Osteoblast (primary cell): ENCODE results near the gene IL27RA. TPM values are rescaled to one million over a fixed set of nuclear protein-coding genes. Genes with fewer than 3 reads are reported as not detected.

Source experiments
- DNase-seq: peaks from one replicate; pipeline ENCODE4 v3.0.0; 2011; ENCODE audit warnings: low spot score, mixed read lengths; ENCODE audit not compliant: insufficient read length; ENCODE audit errors: missing footprints
- H2AFZ ChIP-seq: 2 replicates; pipeline ENCODE4 v1.6.0; 2011; ENCODE audit warnings: mild to moderate bottlenecking, low read length
- H3K27ac ChIP-seq: 2 replicates; pipeline ENCODE4 v1.5.1; 2011; ENCODE audit warnings: mild to moderate bottlenecking, low read depth, low read length, moderate library complexity
- H3K27me3 ChIP-seq: 2 replicates; pipeline ENCODE4 v1.6.0; 2012; ENCODE audit warnings: mild to moderate bottlenecking, control low read depth, inconsistent platforms, low read length, moderate library complexity; ENCODE audit not compliant: insufficient read depth
- H3K36me3 ChIP-seq: 2 replicates; pipeline ENCODE4 v1.5.1; 2011; ENCODE audit warnings: mild to moderate bottlenecking, low read length, control low read depth, moderate library complexity; ENCODE audit not compliant: insufficient read depth
- H3K4me1 ChIP-seq: 2 replicates; pipeline ENCODE4 v1.5.1; 2011; ENCODE audit warnings: mild to moderate bottlenecking, low read length, control low read depth, moderate library complexity; ENCODE audit not compliant: insufficient read depth
- H3K4me2 ChIP-seq: 2 replicates; pipeline ENCODE4 v1.6.0; 2011; ENCODE audit warnings: mild to moderate bottlenecking, low read length; ENCODE audit not compliant: insufficient read depth
- H3K4me3 ChIP-seq: fragments of 200-600 bp; sonication (generic); 3 replicates; pipeline ENCODE4 v1.5.1; 2012; ENCODE audit warnings: mild to moderate bottlenecking, low read length, inconsistent platforms; ENCODE audit not compliant: insufficient read depth
- H3K79me2 ChIP-seq: 2 replicates; pipeline ENCODE4 v1.6.0; 2012; ENCODE audit warnings: mild to moderate bottlenecking, low read length, control low read depth, inconsistent platforms; ENCODE audit not compliant: insufficient read depth
- H3K9me3 ChIP-seq: 2 replicates; pipeline ENCODE4 v1.5.1; 2011; ENCODE audit warnings: low read depth, low read length, control low read depth
- H4K20me1 ChIP-seq: 2 replicates; pipeline ENCODE4 v1.6.0; 2012; ENCODE audit warnings: mild to moderate bottlenecking, low read length, control low read depth; ENCODE audit not compliant: insufficient read depth
- CTCF ChIP-seq: IDR thresholded peaks from 2 replicates; pipeline ENCODE4 v1.5.1; 2011; ENCODE audit warnings: mild to moderate bottlenecking, low read depth, low read length, moderate library complexity; ENCODE audit errors: extremely low read depth
- total RNA-seq: library from RNA; depleted of rRNA; stranded (reverse); fragments of >200 nt; gene quantifications from 2 replicates; pipeline ENCODE4 v1.2.3, GENCODE V29; 2012

Gene IL27RA
- total RNA-seq, 1 donor: 1.1 TPM

- DNase-seq: peak; percentile 75
These were observed 59.7 kb downstream of the IL27RA start for GRCh38 chr19:14091081-14091812.

GRCh38 chr19:14091813-14092462, 60.4 kb downstream of the IL27RA start:
- H3K4me2 ChIP-seq: peak overlapping the region; percentile 95
- TF ChIP-seq CTCF: no peak
- H3K79me2 ChIP-seq: no peaks in the 10 kb centered on the region
- peak overlapping the region; percentile 79 for H3K4me3 ChIP-seq
- H2AFZ ChIP-seq: no peak overlapping the region
- H3K36me3 ChIP-seq: peaks cover 25% of the 10 kb centered on the region
- peaks cover 12% of the 10 kb centered on the region for H4K20me1 ChIP-seq
- H3K27me3 ChIP-seq: no peaks in the 10 kb centered on the region
- peaks cover 6% of the 10 kb centered on the region for H3K4me1 ChIP-seq
- peaks cover 6% of the 10 kb centered on the region for H3K9me3 ChIP-seq
- H3K27ac ChIP-seq: peak overlapping the region; percentile 56
- peak; percentile 94 for DNase-seq

More at GRCh38 chr19:14091081-14091812, 59.7 kb downstream of the IL27RA start:
- no peak for TF ChIP-seq CTCF
- H3K79me2 ChIP-seq: no peaks in the 10 kb centered on the region
- H3K4me3 ChIP-seq: peak overlapping the region; percentile 79
- H3K4me2 ChIP-seq: peak overlapping the region; percentile 95
- H3K27ac ChIP-seq: peak overlapping the region; percentile 56
- peaks cover 6% of the 10 kb centered on the region for H3K4me1 ChIP-seq
- H3K27me3 ChIP-seq: no peaks in the 10 kb centered on the region
- peaks cover 12% of the 10 kb centered on the region for H4K20me1 ChIP-seq
- peak overlapping the region; percentile 68 for H2AFZ ChIP-seq
- peaks cover 18% of the 10 kb centered on the region for H3K36me3 ChIP-seq
- H3K9me3 ChIP-seq: peaks cover 6% of the 10 kb centered on the region

- DNase-seq: peak; percentile 55
- H3K4me3 ChIP-seq: no peak overlapping the region
- H3K36me3 ChIP-seq: peaks cover 29% of the 10 kb centered on the region
- no peak overlapping the region for H2AFZ ChIP-seq
- H3K27ac ChIP-seq: no peak overlapping the region
- no peaks in the 10 kb centered on the region for H3K27me3 ChIP-seq
- peaks cover 6% of the 10 kb centered on the region for H3K9me3 ChIP-seq
- no peaks in the 10 kb centered on the region for H3K79me2 ChIP-seq
- H4K20me1 ChIP-seq: peaks cover 11% of the 10 kb centered on the region
- peaks cover 6% of the 10 kb centered on the region for H3K4me1 ChIP-seq
- no peak for TF ChIP-seq CTCF
- no peak overlapping the region for H3K4me2 ChIP-seq
These were observed 61.7 kb downstream of the IL27RA start for GRCh38 chr19:14093117-14093823.

GRCh38 chr19:14094854-14095253, 63.3 kb downstream of the IL27RA start:
- Histone ChIP-seq H3K27me3 (no peaks in the 10 kb centered on the region), H2AFZ (no peak overlapping the region), H3K27ac (no peak overlapping the region), H3K4me2 (no peak overlapping the region), H4K20me1 (no peaks in the 10 kb centered on the region), H3K4me1 (peaks cover 6% of the 10 kb centered on the region), H3K36me3 (peaks cover 24% of the 10 kb centered on the region), H3K4me3 (no peak overlapping the region), H3K9me3 (peaks cover 6% of the 10 kb centered on the region), H3K79me2 (no peaks in the 10 kb centered on the region)
- TF ChIP-seq CTCF: no peak
- peak; percentile 14 for DNase-seq
